Parathyroid adenoma (tissue), 2 donors: ENCODE measurements around the gene TLR7.

ENCODE experiments used
- H2AFZ ChIP-seq: fragments of 300-600 bp; sonication (generic); one replicate; pipeline ENCODE4 v1.7.0; 2017; ENCODE audit warnings: antibody characterized with exemption, mild to moderate bottlenecking
- H3K27ac ChIP-seq: fragments of 300-600 bp; sonication (generic); one replicate; pipeline ENCODE4 v1.7.0; 2017
- H3K27me3 ChIP-seq: fragments of 300-600 bp; sonication (generic); one replicate; pipeline ENCODE4 v1.7.0; 2017; ENCODE audit warnings: low read length; ENCODE audit not compliant: control insufficient read depth, insufficient read depth
- H3K36me3 ChIP-seq: fragments of 300-600 bp; sonication (generic); one replicate; pipeline ENCODE4 v1.7.0; 2017; ENCODE audit warnings: low read length; ENCODE audit not compliant: control insufficient read depth, insufficient read depth
- H3K4me1 ChIP-seq: fragments of 300-600 bp; sonication (generic); one replicate; pipeline ENCODE4 v1.7.0; 2017; ENCODE audit warnings: control low read depth
- H3K4me2 ChIP-seq: fragments of 300-600 bp; sonication (generic); one replicate; pipeline ENCODE4 v1.7.0; 2017; ENCODE audit warnings: low read length
- H3K4me3 ChIP-seq: fragments of 300-600 bp; sonication (generic); one replicate; pipeline ENCODE4 v1.7.0; 2017; ENCODE audit warnings: low read depth, low read length
- H3K79me2 ChIP-seq: fragments of 300-600 bp; sonication (generic); one replicate; pipeline ENCODE4 v1.7.0; 2017; ENCODE audit warnings: control low read depth
- H3K9ac ChIP-seq: fragments of 300-600 bp; sonication (generic); one replicate; pipeline ENCODE4 v1.7.0; 2017; ENCODE audit warnings: mild to moderate bottlenecking
- H3K9me3 ChIP-seq: fragments of 300-600 bp; sonication (generic); one replicate; pipeline ENCODE4 v1.7.0; 2017; ENCODE audit warnings: low read length; ENCODE audit not compliant: control insufficient read depth
- TF ChIP-seq, protein P1 (sequence below): fragments of 300-600 bp; sonication (generic); IDR thresholded peaks from one replicate; pipeline ENCODE4 v1.7.0; 2017; ENCODE audit warnings: antibody characterized with exemption, mild to moderate bottlenecking
- donor health status: primary hyperparathyroidism.

Gene TLR7

DNA sequence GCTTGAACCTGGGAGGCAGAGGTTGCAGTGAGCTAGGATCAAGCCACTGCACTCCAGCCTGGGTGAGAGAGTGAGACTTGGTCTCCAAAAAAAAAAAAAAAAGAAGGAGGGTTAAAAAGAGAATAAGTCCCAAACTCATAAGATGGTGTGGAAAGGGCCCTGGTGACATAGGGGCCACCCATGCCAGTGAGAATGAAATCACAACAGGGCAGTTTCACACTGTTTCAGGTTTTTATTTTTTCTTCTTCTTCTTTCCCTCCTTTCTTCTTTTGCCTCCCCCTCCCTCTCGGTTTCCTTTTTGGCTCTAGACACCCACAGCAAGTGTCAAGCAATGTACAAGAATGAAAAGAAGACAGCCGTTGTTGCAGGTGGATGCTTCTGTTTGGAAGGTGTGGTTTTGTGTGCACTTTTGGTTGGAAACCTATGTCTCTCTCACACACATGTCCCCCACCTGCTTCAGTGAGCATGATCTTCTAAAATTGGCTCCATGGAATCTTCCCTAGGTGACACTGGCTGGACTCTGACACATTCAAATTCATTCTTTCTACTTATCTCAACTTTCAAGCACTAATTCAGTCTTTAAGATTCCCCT lies 25.1 kb downstream of the TLR7 start:
- H3K9me3 ChIP-seq, result no peaks in the 10 kb centered on the region
- H3K36me3 ChIP-seq, result no peaks in the 10 kb centered on the region
- H3K4me1 ChIP-seq, result no peaks in the 10 kb centered on the region
- H3K27me3 ChIP-seq, result no peaks in the 10 kb centered on the region
- H3K79me2 ChIP-seq, result no peaks in the 10 kb centered on the region
- no peak overlapping the region for H3K9ac ChIP-seq
- no peak overlapping the region for H3K27ac ChIP-seq
- no peak overlapping the region for H3K4me2 ChIP-seq
- H2AFZ ChIP-seq, result no peak overlapping the region
- TF ChIP-seq, protein P1, sequence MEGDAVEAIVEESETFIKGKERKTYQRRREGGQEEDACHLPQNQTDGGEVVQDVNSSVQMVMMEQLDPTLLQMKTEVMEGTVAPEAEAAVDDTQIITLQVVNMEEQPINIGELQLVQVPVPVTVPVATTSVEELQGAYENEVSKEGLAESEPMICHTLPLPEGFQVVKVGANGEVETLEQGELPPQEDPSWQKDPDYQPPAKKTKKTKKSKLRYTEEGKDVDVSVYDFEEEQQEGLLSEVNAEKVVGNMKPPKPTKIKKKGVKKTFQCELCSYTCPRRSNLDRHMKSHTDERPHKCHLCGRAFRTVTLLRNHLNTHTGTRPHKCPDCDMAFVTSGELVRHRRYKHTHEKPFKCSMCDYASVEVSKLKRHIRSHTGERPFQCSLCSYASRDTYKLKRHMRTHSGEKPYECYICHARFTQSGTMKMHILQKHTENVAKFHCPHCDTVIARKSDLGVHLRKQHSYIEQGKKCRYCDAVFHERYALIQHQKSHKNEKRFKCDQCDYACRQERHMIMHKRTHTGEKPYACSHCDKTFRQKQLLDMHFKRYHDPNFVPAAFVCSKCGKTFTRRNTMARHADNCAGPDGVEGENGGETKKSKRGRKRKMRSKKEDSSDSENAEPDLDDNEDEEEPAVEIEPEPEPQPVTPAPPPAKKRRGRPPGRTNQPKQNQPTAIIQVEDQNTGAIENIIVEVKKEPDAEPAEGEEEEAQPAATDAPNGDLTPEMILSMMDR, result no peak
- no peak overlapping the region for H3K4me3 ChIP-seq

DNA sequence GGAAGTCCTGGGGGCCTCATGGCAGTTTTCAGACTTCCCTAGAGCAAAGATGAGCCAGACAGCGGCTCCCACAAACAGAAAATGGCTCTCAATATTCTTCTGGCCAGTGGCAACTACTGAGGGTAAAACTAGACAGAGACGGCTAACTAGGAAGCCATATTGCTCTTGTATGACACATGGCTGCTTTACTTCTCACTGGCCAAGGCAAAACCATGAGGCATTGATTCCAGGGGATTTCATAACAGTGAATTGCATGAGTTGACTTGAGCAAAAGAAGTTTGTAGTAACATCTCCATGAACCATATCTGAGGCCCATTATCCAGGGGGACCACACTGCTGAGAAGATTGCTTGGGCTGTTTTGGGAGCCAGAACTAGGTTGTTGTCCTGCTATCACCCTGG lies 25.8 kb downstream of the TLR7 start:
- no peak overlapping the region for H3K27ac ChIP-seq
- no peak overlapping the region for H2AFZ ChIP-seq
- no peak overlapping the region for H3K9ac ChIP-seq
- TF ChIP-seq, protein P1, result no peak
- H3K9me3 ChIP-seq, result no peaks in the 10 kb centered on the region
- H3K4me1 ChIP-seq, result no peaks in the 10 kb centered on the region
- no peak overlapping the region for H3K4me3 ChIP-seq
- H3K27me3 ChIP-seq, result no peaks in the 10 kb centered on the region
- H3K36me3 ChIP-seq, result no peaks in the 10 kb centered on the region
- no peak overlapping the region for H3K4me2 ChIP-seq
- no peaks in the 10 kb centered on the region for H3K79me2 ChIP-seq

DNA sequence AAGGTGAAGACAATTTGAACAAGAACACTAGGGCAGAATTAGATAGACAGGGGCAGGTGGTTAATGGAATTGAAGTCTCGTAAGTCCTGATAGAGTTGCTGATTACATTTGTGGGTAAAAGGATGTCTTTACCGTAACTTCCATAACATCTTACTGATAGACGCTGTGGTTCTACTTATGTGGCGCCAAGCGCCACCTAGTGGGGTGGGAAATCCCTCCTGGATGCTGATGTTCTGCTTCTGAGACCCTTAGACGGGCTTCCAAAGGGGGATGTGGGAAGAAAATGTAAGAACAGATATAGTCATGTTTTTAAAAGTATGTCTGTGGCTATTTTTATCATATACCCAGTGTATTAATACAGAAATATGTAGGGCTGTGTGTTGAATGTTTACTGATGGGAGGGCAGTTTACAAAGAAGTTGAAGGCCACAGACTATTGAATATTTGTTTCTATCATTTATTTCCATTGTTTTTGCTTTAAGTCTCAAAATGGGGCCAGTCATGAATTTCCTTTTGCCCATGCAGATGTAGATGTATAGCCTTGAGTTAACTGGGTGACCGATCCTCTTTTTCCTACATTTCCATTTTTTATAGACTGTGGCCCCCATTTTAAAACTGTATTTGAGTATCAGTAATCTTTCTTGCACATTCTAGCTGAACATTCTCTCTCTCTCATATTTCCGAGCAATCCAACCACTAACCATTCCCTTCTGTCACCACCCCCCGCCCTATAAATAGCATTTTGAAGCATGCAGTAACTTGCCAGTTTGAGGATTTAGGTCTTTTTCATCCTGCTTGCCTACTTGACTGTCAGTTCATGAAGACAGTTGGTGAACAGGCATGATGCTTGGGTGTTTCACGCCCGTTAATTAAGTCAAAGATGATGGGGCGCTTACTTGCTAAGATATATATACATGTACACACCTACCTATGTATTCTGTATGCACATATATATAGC lies 27.5 kb downstream of the TLR7 start:
- Histone ChIP-seq H3K27ac (no peak overlapping the region), H3K9ac (no peak overlapping the region), H3K27me3 (no peaks in the 10 kb centered on the region), H3K4me2 (no peak overlapping the region), H3K9me3 (no peaks in the 10 kb centered on the region), H3K36me3 (no peaks in the 10 kb centered on the region), H3K4me3 (no peak overlapping the region), H3K4me1 (no peaks in the 10 kb centered on the region), H2AFZ (no peak overlapping the region), H3K79me2 (no peaks in the 10 kb centered on the region)
- TF ChIP-seq, protein P1, result peak; percentile 32

DNA sequence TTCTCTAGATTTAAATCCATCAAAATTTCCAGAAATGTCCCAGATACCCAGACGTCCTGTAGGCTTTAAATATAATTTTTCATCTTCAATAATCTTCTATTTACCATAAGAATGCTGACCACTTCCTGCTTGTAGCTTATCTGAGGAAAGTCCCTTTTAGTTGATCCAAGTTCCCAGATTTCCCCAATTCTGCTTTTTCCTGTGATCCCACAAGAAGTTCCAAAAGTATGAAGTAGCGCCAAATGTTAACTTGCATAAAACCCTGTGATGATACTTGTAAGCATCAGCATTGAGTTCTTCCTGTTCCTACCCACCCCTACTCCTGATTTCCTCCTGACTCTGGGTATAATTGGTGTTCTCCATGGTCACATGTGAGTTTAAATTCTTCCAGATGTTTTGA lies 29.0 kb downstream of the TLR7 start:
- Histone ChIP-seq H3K27me3 (no peaks in the 10 kb centered on the region), H3K4me3 (no peak overlapping the region), H3K9me3 (no peaks in the 10 kb centered on the region), H3K4me1 (no peaks in the 10 kb centered on the region), H3K79me2 (no peaks in the 10 kb centered on the region), H3K4me2 (no peak overlapping the region), H3K36me3 (no peaks in the 10 kb centered on the region), H3K27ac (no peak overlapping the region), H2AFZ (no peak overlapping the region), H3K9ac (no peak overlapping the region)
- TF ChIP-seq, protein P1, result no peak
